ENCODE measurements around the gene HIRA. TPM values are rescaled to one million over a fixed set of nuclear protein-coding genes. Genes with fewer than 3 reads are reported as not detected.

Gene HIRA
- total and polyA plus RNA-seq, 9 of the 15 experiments (the other 6 are each of a cell fraction or from before 2014, with no cell fraction given) = 0.96 to 132 (median 58.4) TPM

- TF ChIP-seq TFE3 (CRISPR knock-in tag; IDR thresholded peaks at IDR 0.05) = no peak
- TF ChIP-seq ZNF551 (CRISPR knock-in tag; IDR thresholded peaks at IDR 0.05) = no peak
- TF ChIP-seq ZBTB8A (IDR thresholded peaks at IDR 0.05; ENCODE audit: partially characterized antibody) = no peak
- 0 out of 2 replicates have a peak, but pooled peaks have one; percentile 73 for TF ChIP-seq NR4A1 (CRISPR knock-in tag; IDR thresholded peaks at IDR 0.05)
- peak; percentile 92 for TF ChIP-seq NR4A1 (tag; IDR thresholded peaks at IDR 0.05)
- no peak for TF ChIP-seq NR2C1 (IDR thresholded peaks at IDR 0.05)
- peak; percentile 70 for TF ChIP-seq NR2C1 (tag; IDR thresholded peaks at IDR 0.05)
- TF ChIP-seq SAFB2 (IDR thresholded peaks at IDR 0.05; ENCODE audit: borderline replicate concordance, low read depth, low read length, severe bottlenecking) = no peak
- TF ChIP-seq RBFOX2 (IDR thresholded peaks at IDR 0.05; ENCODE audit: low read depth, low read length) = no peak
- TF ChIP-seq RUNX1 (IDR thresholded peaks at IDR 0.05; ENCODE audit: low read depth) = peak; percentile 97
- TF ChIP-seq RREB1 (CRISPR knock-in tag; IDR thresholded peaks at IDR 0.05) = peak; percentile 81; the same call in 1 of the 2 replicates
- no peak for TF ChIP-seq ZFP36 (IDR thresholded peaks at IDR 0.05; ENCODE audit: low read depth, low read length, partially characterized antibody)
- no peak for TF ChIP-seq HDAC1 (IDR thresholded peaks at IDR 0.05)
- no peak for TF ChIP-seq CEBPG (CRISPR knock-in tag; IDR thresholded peaks at IDR 0.05)
- TF ChIP-seq CEBPG (tag; conservative IDR thresholded peaks at IDR 0.05 in 1 of 2, IDR thresholded peaks at IDR 0.05 in 1 of 2) = peak; percentile 65 to 87
- peak; percentile 82; the same call in 1 of the 2 replicates for TF ChIP-seq ARID3A (IDR thresholded peaks at IDR 0.05; ENCODE audit: borderline replicate concordance, low read depth, low read length)
- no peak for TF ChIP-seq NFRKB (IDR thresholded peaks at IDR 0.05; ENCODE audit: low read depth)
- TF ChIP-seq GTF2E2 (tag; IDR thresholded peaks at IDR 0.05) = no peak
- TF ChIP-seq CREBBP (IDR thresholded peaks at IDR 0.05; ENCODE audit: low read depth, low read length) = no peak
- TF ChIP-seq CBFA2T3 (IDR thresholded peaks at IDR 0.05) = no peak
- no peak for TF ChIP-seq NR3C1 (CRISPR knock-in tag; IDR thresholded peaks at IDR 0.05)
Measured at GRCh38 chr22:19419464-19420178, 11.9 kb downstream of the HIRA start (continued).
